ENCODE measurements around the gene PDE6H.

The PDE6H gene

DNA sequence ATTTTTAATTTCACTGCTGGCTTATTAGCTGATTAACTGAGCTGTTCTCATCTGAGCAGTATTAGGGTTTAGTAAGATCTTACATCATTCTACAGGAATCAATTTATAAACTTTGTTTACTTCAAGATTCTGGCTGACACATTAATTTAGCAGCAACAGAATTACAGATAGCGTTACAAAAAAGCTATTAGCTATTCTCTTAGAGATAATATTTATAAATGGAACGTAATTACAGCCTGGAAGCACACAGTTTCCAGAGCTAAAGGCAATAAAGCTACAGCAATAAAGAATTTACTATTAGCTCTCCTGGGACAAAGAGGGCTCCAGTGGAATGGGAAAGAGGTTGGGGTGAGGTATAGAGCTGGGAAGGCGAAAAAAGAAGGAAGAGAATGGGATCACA, 34.7 kb downstream of the PDE6H start:
- DNase-seq: no peak

DNA sequence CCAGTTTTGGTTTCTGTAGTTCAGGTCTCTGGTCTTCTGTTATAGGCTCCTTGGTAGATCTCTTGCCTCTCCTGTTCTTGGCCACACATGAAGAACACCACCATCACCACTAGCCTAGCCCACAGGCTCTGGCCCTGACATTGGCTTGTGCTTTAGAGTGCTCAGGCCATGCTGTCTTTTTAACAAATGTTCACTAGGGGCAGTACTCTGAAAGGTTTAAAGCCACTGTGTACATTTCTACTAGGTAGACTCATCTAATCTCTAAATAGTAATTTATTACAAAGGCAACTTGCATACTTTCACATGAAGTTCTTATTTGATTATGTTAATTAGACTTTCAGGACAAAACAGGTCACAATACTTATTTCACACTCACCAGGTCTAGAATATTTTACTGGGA, 38.3 kb downstream of the PDE6H start:
- DNase-seq: no peak

DNA sequence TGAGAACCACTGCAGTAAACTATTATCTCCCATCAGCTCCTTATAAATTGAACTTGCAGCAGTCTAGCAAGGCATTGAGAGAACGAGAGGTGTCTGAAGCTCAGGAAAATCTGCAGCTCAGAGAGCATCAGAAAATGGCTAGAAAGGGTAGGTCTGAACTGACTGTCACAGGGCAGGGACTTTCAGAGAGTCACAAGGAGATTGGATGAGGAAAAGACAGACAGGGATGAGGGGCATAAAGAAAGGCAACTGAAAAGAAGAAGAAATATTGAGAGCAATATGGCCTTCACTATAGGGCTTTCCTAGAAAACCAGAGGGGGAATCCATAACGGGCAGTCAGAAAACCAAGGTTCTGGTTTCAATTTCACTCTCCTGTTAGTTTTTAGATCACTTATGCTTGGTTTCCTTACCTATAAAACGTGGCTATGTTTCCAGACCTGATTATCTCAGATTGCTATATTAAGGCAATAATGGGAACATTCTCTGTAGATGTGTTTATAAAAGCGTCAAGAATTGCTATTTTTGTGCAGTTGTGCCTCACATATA, 40.9 kb downstream of the PDE6H start:
- DNase-seq: no peak

DNA sequence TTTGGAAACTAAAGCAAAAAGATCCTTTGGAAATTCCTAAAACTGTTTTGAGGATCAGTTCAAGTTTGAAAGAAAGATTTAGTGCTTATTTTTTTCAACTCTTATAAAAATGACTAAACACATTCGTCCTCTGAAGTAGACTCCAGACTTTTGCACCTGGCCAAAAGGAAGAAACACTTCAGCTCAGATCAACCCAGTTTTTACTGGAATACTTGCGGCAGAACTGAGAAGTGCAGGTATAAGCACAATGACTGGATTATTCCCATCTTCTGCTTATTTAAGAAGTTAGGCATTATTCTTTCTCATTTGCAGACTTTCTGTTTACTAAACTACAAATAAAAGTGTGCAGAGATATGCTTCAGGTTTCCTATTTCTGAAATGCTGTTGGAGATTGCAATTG, 41.9 kb downstream of the PDE6H start:
- DNase-seq: no peak

GRCh38 chr12:15015121-15015520, 42.3 kb downstream of the PDE6H start:
- DNase-seq: no peak

- DNase-seq: no peak
Measured at GRCh38 chr12:15020156-15020555, 47.3 kb downstream of the PDE6H start.

All from fibroblast of skin of right biceps (primary cell).